SK-N-SH treated with all-trans-retinoic acid at 6 μM for 48 hours (cell line): ENCODE results near the gene ATP11C.

ENCODE experiments used
- ATAC-seq: fragments of 200-7000 bp; cut with Tn5 transposase; 3 replicates; pipeline ENCODE4 v1.9.1; 2020; ENCODE audit warnings: mild to moderate bottlenecking, moderate library complexity
- ARNTL ChIP-seq: fragments of 450-650 bp; formaldehyde crosslinking; IDR thresholded peaks from 2 replicates; pipeline ENCODE4 v1.5.0; 2020; ENCODE audit warnings: low read depth, mild to moderate bottlenecking, moderate library complexity, borderline replicate concordance
- BACH2 ChIP-seq: fragments of 250-450 bp; sonication (Bioruptor Pico); IDR thresholded peaks from 2 replicates; pipeline ENCODE4 v1.9.0; 2021; ENCODE audit warnings: mild to moderate bottlenecking, borderline replicate concordance
- CSDC2 ChIP-seq: fragments of 250-450 bp; sonication (Bioruptor Pico); IDR thresholded peaks from 2 replicates; pipeline ENCODE4 v1.5.0; 2020; ENCODE audit warnings: mild to moderate bottlenecking, moderate library complexity
- ESRRG ChIP-seq: fragments of 250-450 bp; sonication (Bioruptor Pico); IDR thresholded peaks from 2 replicates; pipeline ENCODE4 v1.6.1; 2021; ENCODE audit warnings: mild to moderate bottlenecking
- GLIS3 ChIP-seq: fragments of 250-450 bp; sonication (Bioruptor Pico); IDR thresholded peaks from 2 replicates; pipeline ENCODE4 v1.5.0; 2020; ENCODE audit warnings: mild to moderate bottlenecking, moderate library complexity
- ISL1 ChIP-seq: fragments of 250-450 bp; sonication (Bioruptor Pico); IDR thresholded peaks from 2 replicates; pipeline ENCODE4 v2.1.2; 2022; ENCODE audit warnings: mild to moderate bottlenecking, moderate library complexity
- OSR1 ChIP-seq: fragments of 250-450 bp; sonication (Bioruptor Pico); IDR thresholded peaks from 2 replicates; pipeline ENCODE4 v1.8.0; 2022; ENCODE audit warnings: moderate library complexity, mild to moderate bottlenecking, inconsistent platforms
- PATZ1 ChIP-seq: fragments of 250-450 bp; sonication (Bioruptor Pico); IDR thresholded peaks from 2 replicates; pipeline ENCODE4 v1.8.0; 2020; ENCODE audit warnings: mild to moderate bottlenecking, moderate library complexity, borderline replicate concordance
- POU6F1 ChIP-seq: fragments of 250-450 bp; sonication (Bioruptor Pico); IDR thresholded peaks from 2 replicates; pipeline ENCODE4 v1.8.0; 2021; ENCODE audit warnings: low read depth, mild to moderate bottlenecking, moderate library complexity, borderline replicate concordance
- PPARA ChIP-seq: fragments of 250-450 bp; sonication (Bioruptor Pico); IDR thresholded peaks from 2 replicates; pipeline ENCODE4 v1.5.0; 2020; ENCODE audit warnings: mild to moderate bottlenecking, borderline replicate concordance
- RARB ChIP-seq: fragments of 250-450 bp; sonication (Bioruptor Pico); IDR thresholded peaks from 2 replicates; pipeline ENCODE4 v1.8.0; 2021; ENCODE audit warnings: mild to moderate bottlenecking, moderate library complexity
- SNAI2 ChIP-seq: fragments of 250-450 bp; sonication (Bioruptor Pico); IDR thresholded peaks from 2 replicates; pipeline ENCODE4 v1.5.0; 2020; ENCODE audit warnings: mild to moderate bottlenecking, moderate library complexity
- TCF4 ChIP-seq: fragments of 250-450 bp; sonication (Bioruptor Pico); IDR thresholded peaks from 2 replicates; pipeline ENCODE4 v1.8.0; 2021; ENCODE audit warnings: mild to moderate bottlenecking, moderate library complexity, borderline replicate concordance
- TSHZ2 ChIP-seq: fragments of 250-450 bp; sonication (Bioruptor Pico); IDR thresholded peaks from 2 replicates; pipeline ENCODE4 v1.5.0; 2020; ENCODE audit warnings: mild to moderate bottlenecking, moderate library complexity
- ZC3H10 ChIP-seq: fragments of 250-450 bp; sonication (Bioruptor Pico); IDR thresholded peaks from 2 replicates; pipeline ENCODE4 v1.5.1; 2021; ENCODE audit warnings: mild to moderate bottlenecking, moderate library complexity
- ZFP3 ChIP-seq: fragments of 250-450 bp; sonication (Bioruptor Pico); IDR thresholded peaks from 2 replicates; pipeline ENCODE4 v1.5.0; 2020; ENCODE audit warnings: mild to moderate bottlenecking, moderate library complexity
- ZFP30 ChIP-seq: fragments of 450-650 bp; formaldehyde crosslinking; IDR thresholded peaks from 2 replicates; pipeline ENCODE4 v1.5.0; 2022; ENCODE audit warnings: mild to moderate bottlenecking, moderate library complexity
- ZNF565 ChIP-seq: fragments of 450-650 bp; formaldehyde crosslinking; conservative IDR thresholded peaks from 2 replicates; pipeline ENCODE4 v1.5.0; 2020; ENCODE audit warnings: low read depth, mild to moderate bottlenecking, moderate library complexity
- ZNF70 ChIP-seq: fragments of 450-650 bp; formaldehyde crosslinking; IDR thresholded peaks from 2 replicates; pipeline ENCODE4 v1.5.0; 2020; ENCODE audit warnings: mild to moderate bottlenecking, moderate library complexity
- ZNF8 ChIP-seq: fragments of 450-650 bp; formaldehyde crosslinking; IDR thresholded peaks from 2 replicates; pipeline ENCODE4 v1.5.0; 2020; ENCODE audit warnings: mild to moderate bottlenecking, moderate library complexity
- TF ChIP-seq, protein P1 (sequence below): fragments of 250-450 bp; sonication (Bioruptor Pico); IDR thresholded peaks from 2 replicates; pipeline ENCODE4 v1.5.1; 2021; ENCODE audit warnings: mild to moderate bottlenecking, moderate library complexity
- TF ChIP-seq, protein P2 (sequence below): fragments of 250-450 bp; sonication (Bioruptor Pico); IDR thresholded peaks from 2 replicates; pipeline ENCODE4 v1.5.1; 2020; ENCODE audit warnings: low read depth, mild to moderate bottlenecking, moderate library complexity

ATP11C gene

DNA sequence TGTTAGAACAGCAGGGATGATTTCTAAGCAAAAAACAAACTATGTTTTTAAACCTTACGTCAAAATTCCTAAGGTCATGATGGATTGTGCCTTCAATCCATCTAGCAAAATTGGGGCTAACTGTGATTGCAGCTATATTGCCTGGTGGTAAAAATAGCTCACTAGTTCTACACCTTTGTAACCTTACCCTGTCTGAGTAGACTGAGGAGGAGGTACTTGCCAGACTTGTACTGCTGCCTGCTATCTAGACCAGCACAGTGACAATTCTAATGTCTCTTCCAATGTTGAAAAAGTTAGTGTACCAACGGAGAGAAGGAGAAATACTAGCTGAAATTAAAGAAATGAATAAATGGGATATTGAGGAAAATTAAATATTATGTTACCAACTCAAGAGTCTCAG lies 30.3 kb downstream of the ATP11C start:
- no peak for TF ChIP-seq GLIS3 (CRISPR knock-in tag)
- TF ChIP-seq ZFP30 (CRISPR knock-in tag) = no peak
- TF ChIP-seq ZNF8 (CRISPR knock-in tag) = no peak
- no peak for TF ChIP-seq PPARA (CRISPR knock-in tag)
- no peak for TF ChIP-seq ESRRG (CRISPR knock-in tag)
- no peak for TF ChIP-seq BACH2 (CRISPR knock-in tag)
- TF ChIP-seq, protein P1, sequence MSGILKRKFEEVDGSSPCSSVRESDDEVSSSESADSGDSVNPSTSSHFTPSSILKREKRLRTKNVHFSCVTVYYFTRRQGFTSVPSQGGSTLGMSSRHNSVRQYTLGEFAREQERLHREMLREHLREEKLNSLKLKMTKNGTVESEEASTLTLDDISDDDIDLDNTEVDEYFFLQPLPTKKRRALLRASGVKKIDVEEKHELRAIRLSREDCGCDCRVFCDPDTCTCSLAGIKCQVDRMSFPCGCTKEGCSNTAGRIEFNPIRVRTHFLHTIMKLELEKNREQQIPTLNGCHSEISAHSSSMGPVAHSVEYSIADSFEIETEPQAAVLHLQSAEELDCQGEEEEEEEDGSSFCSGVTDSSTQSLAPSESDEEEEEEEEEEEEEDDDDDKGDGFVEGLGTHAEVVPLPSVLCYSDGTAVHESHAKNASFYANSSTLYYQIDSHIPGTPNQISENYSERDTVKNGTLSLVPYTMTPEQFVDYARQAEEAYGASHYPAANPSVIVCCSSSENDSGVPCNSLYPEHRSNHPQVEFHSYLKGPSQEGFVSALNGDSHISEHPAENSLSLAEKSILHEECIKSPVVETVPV = no peak
- TF ChIP-seq SNAI2 (CRISPR knock-in tag) = no peak
- TF ChIP-seq POU6F1 (CRISPR knock-in tag) = no peak
- TF ChIP-seq, protein P2, sequence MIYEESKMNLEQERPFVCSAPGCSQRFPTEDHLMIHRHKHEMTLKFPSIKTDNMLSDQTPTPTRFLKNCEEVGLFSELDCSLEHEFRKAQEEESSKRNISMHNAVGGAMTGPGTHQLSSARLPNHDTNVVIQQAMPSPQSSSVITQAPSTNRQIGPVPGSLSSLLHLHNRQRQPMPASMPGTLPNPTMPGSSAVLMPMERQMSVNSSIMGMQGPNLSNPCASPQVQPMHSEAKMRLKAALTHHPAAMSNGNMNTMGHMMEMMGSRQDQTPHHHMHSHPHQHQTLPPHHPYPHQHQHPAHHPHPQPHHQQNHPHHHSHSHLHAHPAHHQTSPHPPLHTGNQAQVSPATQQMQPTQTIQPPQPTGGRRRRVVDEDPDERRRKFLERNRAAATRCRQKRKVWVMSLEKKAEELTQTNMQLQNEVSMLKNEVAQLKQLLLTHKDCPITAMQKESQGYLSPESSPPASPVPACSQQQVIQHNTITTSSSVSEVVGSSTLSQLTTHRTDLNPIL (CRISPR knock-in tag) = no peak
- no peak for TF ChIP-seq ISL1
- TF ChIP-seq TSHZ2 (CRISPR knock-in tag) = no peak
- no peak for TF ChIP-seq ARNTL (CRISPR knock-in tag)
- TF ChIP-seq ZFP3 = no peak
- no peak for TF ChIP-seq ZNF70 (CRISPR knock-in tag)
- no peak for TF ChIP-seq CSDC2
- no peak for TF ChIP-seq ZC3H10 (CRISPR knock-in tag)
- TF ChIP-seq TCF4 (CRISPR knock-in tag) = no peak
- TF ChIP-seq PATZ1 (CRISPR knock-in tag) = no peak
- no peak for TF ChIP-seq OSR1 (CRISPR knock-in tag)
- no peak for ATAC-seq

DNA sequence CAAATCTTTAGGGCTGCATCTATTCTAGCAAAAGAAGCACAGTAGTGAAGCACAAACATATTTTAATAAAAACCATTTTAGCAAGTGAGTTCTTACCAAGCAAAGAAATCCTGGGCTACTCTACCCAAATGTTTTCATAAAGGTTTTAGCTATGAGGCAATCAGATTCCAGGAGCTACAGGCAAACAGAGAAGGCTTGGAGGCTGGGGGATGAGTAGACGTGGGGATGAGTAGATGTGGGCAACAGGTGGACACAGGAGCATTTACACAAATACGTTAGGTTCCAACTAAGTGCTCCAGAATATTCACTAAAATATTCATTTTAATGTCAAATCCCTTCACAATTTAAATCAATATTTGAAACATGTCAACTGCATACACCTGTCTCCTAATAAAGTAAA lies 34.5 kb downstream of the ATP11C start:
- TF ChIP-seq ISL1 (no peak), SNAI2 (CRISPR knock-in tag) (no peak), PATZ1 (CRISPR knock-in tag) (no peak), ZNF565 (no peak), PPARA (CRISPR knock-in tag) (no peak), POU6F1 (CRISPR knock-in tag) (no peak), ARNTL (CRISPR knock-in tag) (no peak), OSR1 (CRISPR knock-in tag) (no peak), TSHZ2 (CRISPR knock-in tag) (no peak), ZC3H10 (CRISPR knock-in tag) (no peak), ZFP3 (no peak), RARB (CRISPR knock-in tag) (no peak), ZFP30 (CRISPR knock-in tag) (no peak)
- TF ChIP-seq, protein P2 (CRISPR knock-in tag) = no peak
- ATAC-seq = no peak
